NCI-H2107 treated with DMSO at 0.1 percent for 48 hours (cell line): ENCODE measurements around the gene PXMP2.
"Not testable (repeated sequence)": the region's sequence is repeated elsewhere in the genome, so short reads cannot be mapped to it uniquely, and the experiment has no call there.

Source experiments
- DNase-seq: peaks from one replicate; lab custom pipeline; 2025; ENCODE audit not compliant: unreplicated experiment; lab: John Stamatoyannopoulos, UW

The PXMP2 gene

DNA sequence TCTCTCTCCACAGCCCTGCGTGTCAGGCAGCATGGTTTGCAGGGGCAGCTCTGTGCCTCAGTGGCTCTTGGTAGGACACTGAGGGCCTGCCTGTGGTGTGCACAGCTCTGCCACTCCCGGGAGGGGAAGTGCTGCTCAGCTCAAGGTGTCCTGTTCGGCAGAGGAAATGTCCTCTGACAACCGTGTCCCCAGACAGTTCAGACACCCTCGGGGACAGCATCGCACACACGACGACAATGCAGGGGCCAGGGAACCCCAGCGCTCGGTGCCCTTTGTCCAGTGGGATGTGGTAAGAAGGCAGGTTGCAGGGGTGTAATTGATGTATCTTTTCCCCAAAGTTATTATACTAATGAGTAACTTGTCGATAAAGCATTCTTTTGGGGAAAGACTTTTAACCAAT, 60.0 kb downstream of the PXMP2 start:
- DNase-seq = no peak

DNA sequence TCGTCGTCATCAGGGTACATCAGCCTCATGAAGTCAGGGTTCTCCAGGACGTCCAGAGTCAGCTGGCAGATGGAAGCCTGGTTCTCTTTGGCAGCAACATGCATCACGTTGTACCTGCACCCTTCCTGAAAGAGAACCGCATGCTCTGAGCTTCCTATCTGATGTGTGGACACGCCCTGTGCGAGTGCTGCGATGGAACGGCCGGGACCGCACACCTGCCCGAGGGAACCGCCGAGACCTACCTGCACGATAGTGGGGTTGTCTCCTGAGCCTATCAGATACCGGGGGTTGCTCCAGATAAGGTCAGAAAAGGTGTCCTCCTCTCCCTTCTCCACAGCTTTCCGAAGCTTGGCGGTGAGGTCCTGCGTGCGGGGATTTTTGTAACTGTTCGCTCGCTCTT, 60.5 kb downstream of the PXMP2 start:
- DNase-seq = no peak

DNA sequence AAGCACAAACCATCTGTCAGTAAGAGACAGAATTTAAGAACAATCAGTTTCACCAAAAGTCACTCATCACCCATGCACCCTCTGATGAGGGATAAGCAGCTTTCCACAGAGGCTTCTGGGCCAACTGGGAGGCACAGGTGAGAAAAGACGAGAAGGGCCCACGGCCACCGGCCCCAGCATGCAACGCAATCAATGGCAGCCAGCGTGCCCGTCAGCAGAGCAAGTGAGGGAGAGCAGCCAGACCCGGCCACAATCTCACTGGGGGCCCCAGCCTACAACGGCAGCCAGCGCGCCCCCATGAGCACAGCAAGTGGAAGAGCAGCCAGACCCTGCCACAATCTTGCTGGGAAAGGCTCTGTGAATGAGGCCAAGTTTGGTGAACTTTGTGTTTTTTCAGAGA, 60.9 kb downstream of the PXMP2 start:
- no peak for DNase-seq

- not testable (repeated sequence) for DNase-seq
These were observed 66.3 kb downstream of the PXMP2 start for GRCh38 chr12:132753670-132754069.

DNA sequence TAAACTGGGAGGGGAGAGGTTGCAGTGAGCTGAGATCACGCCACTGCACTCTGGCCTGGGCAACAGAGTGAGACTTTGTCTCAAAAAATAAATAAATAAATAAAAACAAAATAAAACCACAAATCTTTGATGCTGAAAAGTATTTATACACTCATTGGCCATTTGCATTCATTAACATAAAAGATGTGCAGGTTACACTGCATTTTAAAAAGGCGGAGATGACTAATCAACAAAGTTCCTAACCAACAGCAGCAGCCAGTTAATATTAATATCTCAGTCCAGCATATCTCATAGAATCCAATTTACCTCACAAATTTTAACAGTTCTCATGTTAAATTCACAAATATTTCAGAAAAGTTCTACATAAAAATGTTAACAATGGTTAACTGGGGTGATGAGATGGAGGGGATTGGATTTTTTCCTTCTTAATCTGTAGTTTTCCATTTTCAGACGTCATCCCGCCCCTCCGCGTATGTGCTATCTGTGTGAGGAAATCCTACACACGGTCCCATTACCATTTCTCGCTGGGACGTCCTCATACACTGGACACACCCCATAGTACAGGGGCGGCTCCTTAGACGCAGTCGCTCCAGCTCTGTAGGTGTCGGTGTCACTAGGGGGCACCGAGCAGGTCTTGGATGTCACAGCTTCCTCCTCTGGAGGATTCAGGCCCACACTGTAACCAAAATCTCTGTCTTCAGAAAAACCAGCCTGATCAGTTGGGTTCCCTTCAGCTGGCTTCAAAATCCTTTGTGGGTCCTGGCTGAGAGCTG, 67.0 kb downstream of the PXMP2 start:
- no peak for DNase-seq
